Right ventricle myocardium inferior (tissue), 1 donor: ENCODE measurements around the gene KCNK2. TPM values are rescaled to one million over a fixed set of nuclear protein-coding genes. Genes with fewer than 3 reads are reported as not detected.

Experiments
- ATAC-seq: fragments of 200-7000 bp; cut with Tn5 transposase; one replicate; pipeline ENCODE4 v1.9.1; 2020; ENCODE audit warnings: mild to moderate bottlenecking, moderate library complexity
- DNase-seq: peaks from one replicate; pipeline ENCODE4 v3.0.0; 2021; ENCODE audit errors: missing footprints
- intact Hi-C: fragments of 100-400 bp; cut with DNase I; formaldehyde crosslinking; loops from one replicate; pipeline ENCODE4 v1.11.0; 2022
- total RNA-seq: library from RNA; stranded (reverse); fragmentation: NEBNext Ultra II Directional; extraction: Animal tissue kit (Norgen Biotek cat#: 25700); gene quantifications from one replicate; pipeline ENCODE4 v1.2.1, GENCODE V29; 2021
- donor health status: DM: no; HTN: yes; CAD: no; lungs with severe emphysema.

The KCNK2 gene
- total RNA-seq, 1 donor from 2014 or later: 0.05 TPM

DNA sequence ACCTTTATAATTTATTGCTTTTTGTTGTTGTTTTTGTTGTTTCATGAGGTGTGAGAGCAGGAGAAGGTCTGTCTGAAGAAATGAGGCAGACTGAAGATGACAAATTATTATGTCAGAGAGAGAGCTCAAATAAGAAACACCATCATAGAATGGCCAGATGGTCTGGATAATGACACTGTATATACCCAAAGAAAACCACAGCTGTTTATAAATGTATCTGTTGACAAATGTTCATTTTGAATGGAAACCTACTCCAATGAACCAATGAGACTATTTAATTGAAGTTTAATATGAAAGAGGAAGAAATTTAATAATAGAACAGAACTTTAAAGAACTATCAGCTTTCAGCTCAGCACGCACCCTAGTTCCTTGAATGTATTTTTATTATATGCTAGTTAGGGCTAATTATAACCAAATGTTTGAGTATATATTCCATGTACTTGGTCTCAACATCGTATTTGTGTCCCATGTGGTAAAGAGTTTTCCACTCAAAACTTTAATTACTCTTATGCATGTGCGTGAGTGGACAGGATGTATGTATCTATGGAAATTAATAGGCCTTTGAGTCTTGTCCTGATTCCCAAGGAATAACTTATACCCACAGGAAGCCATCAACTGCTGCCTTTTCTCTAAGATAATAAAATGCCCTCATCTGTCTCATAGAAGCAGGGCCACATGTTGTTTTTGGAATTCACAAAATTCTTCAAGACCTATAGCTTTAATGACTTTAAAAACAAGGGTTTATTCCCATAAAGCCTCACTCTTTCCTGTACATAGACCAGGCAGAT is 202.7 kb downstream of the KCNK2 start:
- ATAC-seq (no peak), DNase-seq (no peak)
- intact Hi-C loops: no loop called here
